ENCODE data around the gene MEG3. TPM values are rescaled to one million over a fixed set of nuclear protein-coding genes. Genes with fewer than 3 reads are reported as not detected.

Gene MEG3
- total RNA-seq, 1 donor from 2014 or later: 0.86 TPM

DNA sequence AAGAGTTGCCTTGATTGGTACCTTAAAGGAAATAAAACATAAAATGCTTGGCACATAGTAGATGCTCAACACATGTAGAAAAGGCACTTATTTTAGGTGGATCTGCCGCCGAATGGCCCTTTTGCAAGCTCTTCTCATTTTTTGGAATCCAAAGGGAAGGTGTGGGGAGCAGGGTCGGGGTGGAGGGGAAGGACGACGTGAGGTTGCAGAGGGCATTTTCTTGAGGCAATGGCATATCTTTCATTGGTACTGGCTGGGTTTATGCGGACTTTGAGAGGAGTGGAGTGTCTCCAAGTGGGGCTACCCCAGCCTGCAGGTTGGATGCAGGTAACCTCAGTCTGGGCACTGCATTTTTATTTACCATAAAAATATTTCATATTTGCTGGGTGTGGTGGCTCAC lies 69.5 kb downstream of the MEG3 start:
- no peak for DNase-seq (ENCODE audit: low read depth, low spot score)

DNA sequence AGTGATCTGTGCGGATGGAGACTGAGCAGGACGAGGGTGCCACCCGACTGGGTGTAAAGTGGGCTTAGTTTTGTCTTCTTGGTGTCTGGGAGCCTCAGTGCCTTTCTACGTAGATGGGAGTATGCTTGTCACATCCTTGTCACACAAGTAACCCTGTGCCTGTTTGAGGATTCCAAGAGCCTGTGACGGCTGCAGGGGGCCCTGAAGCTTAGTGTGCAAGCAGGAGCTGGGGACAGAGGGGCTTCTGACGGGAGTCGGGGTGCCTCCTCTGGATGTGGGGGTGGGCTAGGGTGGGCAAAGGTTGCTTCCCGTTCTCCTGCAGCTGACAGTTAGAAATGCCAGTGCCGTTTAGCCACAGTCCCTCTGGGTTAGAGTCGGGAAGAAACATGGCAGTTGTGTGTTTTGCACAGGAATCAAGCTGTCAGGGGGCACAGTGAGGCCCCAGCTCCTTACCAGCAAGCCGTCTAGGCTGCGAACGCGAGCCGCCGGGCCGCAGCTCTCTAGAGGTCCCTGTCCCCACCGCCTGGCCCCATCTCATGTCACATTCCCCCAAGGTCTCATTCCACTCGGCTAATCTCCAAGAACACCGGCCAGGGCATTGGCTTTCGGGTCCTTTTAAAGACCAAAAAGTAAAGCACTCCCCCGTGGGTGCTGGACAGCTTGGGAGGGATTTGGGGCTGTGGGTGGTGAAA lies 70.6 kb downstream of the MEG3 start:
- no peak for DNase-seq (ENCODE audit: low read depth, low spot score)

DNA sequence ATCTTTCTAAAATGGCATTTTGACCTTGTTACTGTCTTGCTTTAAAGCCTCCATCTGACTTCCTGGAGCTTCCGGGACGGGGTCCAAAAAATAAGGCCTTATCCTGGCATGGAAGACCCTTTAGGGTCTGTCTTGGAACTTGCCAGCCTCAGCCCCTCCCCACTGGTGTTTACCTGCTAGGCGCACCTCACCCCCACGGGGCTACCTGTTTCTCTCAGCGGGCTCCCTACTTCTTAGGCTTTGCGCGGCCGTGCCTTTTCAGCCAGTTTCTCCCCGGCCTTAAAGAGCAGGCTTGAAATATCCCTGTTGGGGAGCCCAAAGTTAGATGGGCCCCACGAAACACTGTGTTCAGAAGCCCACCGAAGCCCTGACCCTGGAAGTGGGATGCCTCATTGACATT lies 72.5 kb downstream of the MEG3 start:
- DNase-seq (ENCODE audit: low read depth, low spot score): no peak

DNA sequence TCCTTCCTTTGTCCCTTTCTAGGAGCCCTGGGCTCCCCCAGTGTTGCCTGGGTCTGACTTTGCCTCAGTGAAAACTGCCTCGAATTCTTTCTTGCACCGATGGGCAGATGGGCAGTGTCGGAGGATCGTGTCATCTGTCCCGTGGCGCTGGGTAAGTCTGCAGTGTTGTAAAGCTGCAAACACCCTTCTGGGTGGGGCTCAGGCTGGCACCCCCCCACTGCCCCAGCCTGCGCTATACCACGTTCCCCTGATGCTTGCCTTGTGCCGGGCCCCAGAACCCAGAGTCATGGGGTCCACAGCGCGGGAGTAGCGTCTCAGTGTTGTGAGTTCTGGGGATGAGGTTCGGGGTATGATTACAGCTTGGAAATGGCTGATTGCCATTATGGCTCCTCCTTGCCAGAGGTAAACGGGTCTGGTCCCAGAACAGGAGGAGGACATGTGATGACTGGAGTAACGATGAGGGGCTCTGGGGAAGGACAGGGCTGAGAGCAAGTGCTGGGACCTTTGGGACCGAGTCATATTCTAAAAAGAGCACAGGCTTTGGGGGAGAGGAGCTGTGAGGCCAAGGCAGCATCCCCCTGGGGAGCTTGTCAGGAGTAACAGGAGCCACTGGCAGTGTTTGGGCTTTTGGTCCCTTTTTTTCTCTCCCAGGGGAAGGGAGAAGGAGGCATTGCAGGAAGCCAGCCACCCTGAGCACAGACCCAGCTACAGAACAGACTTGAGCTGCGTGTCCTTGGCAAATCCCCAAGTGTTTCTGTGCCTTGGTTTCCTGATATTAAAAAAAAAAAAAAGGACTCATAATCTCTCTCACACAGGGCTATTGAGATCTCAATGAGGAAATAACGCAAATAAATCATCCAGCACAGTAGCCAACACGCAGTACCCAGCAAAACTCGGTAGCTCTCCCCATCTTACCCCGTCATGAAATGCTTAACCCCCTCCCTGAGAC lies 73.3 kb downstream of the MEG3 start:
- no peak for DNase-seq (ENCODE audit: low read depth, low spot score)

DNA sequence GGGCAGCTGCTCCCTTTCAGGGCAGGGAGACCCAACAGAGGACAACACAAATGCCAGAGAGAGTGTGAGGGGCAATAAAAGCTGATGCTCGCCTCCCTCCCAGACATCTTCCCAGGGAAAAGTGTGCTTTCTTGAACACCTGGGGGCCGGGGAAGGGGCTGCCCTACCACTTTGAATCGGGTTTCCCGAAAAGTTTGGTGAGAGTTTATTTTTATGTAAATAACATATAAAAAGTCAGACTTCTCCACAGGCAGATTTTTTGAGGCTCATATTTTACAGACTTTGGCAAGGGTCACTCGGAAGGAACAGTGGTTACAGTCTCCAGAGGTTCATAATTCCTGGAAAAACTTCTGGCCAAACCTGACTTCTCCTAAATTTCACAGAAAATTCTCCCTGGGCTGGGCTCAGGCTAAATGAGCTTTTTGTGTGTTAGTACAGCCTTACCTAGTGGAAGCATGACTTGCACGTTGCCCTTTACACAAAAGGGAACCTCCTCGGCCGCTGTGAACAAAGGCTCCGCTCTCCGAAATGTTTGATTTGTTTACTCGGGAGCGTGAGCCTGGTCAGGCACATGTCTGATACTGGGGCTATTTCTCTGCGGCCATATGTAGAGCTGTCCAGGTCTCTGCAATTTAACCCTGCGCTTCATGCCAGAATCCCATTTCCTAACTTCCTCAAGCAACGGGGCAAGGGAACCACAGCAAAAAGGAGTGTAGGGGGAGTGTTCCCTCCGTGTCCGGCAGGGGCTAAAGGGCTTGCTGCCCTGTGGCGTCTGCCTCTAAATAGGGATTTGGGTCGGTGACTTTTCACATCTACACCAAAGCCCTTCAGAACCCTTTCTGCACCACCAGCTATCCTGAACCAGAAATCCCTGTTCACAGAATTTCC lies 74.2 kb downstream of the MEG3 start:
- DNase-seq (ENCODE audit: low read depth, low spot score): no peak

GRCh38 chr14:100900837-100901390 lies 75.0 kb downstream of the MEG3 start:
- DNase-seq (ENCODE audit: low read depth, low spot score): no peak

- DNase-seq (ENCODE audit: low read depth, low spot score): no peak
Measured at GRCh38 chr14:100901391-100902183, 75.7 kb downstream of the MEG3 start.

DNA sequence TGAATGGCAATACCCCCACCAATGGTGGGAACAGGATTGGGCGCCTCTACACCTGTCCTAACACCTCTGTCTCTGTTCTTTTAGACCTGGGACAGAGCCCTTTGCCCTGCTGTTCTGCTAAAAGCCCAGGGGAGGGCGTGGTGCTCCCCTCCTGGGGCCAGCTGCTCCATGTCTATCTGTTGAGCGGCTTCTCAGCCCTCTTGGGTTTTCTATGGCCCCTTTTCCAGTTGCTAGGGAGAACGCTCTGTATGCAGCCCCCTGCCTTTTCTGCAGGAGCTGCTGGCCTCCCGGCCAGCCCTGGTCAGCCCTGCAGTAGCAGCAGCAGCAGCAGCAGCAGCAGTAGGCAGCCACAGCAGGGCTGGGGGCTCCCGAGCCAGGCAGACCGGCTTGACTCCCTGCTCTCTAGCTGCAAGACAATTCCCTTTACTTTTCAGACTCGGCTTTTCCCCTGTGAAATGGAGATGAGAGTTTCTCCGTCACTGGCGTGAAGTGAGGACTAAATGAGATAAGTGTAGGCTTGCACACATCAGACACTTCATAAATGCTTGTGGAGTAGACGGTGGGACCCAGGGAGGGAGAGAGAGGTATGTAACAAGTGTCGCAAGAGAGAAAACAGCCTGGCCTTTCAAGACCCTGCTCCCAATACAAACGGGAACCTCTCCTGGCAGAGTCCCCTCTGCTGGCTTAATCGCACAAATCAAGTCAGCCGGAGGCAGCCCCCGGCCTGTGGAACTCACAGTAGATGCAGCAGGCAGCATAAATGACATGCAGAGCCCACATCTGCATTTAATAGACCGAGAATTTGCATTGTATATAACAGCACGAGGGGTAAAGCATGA lies 76.6 kb downstream of the MEG3 start:
- DNase-seq (ENCODE audit: low read depth, low spot score): no peak

DNA sequence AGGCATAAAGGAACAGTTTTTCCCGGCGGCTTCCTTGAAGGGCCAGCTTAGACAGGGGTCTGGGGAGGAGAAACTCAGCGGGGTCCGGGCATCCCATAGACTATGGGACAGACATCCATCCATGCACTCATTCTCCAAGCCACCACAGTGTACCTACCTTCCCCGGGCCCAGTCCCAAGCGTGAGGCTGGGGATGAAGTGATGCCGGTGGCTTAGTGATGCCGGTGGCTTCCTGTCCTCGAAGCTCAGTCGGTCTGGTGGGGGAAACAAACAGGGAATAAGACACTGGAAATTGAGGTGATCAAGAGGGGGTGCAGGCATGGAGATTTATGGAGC lies 77.2 kb downstream of the MEG3 start:
- DNase-seq (ENCODE audit: low read depth, low spot score): no peak

- no peak for DNase-seq (ENCODE audit: low read depth, low spot score)
Measured at GRCh38 chr14:100903672-100904185, 77.8 kb downstream of the MEG3 start, which contains the start of gene RTL1. Gene RTL1 (minus strand): TSS chr14:100903722. CDS start chr14:100884788, 18,934 bp downstream.

- no peak for DNase-seq (ENCODE audit: low read depth, low spot score)
Measured at GRCh38 chr14:100904307-100905087, 78.6 kb downstream of the MEG3 start.

DNA sequence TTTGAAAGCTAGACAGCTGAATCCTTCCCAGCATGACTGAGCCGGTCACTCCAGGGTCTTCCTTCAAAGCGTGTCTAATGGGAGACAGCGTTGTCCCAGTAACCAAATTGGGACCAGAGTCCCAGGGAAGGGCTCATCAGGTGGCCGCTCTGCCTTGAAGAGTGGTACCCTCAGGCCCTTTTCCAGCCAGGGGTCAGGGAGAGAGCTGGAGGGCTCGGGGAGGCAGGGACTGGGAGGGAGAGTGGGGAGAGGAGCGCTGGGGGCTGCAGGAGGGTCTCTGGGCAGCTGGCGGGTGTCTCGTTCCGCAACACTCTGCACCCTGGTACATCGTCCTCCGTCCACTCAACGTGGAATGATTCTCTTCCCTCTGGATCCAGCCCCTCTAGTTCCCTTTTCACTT lies 79.2 kb downstream of the MEG3 start:
- no peak for DNase-seq (ENCODE audit: low read depth, low spot score)

DNA sequence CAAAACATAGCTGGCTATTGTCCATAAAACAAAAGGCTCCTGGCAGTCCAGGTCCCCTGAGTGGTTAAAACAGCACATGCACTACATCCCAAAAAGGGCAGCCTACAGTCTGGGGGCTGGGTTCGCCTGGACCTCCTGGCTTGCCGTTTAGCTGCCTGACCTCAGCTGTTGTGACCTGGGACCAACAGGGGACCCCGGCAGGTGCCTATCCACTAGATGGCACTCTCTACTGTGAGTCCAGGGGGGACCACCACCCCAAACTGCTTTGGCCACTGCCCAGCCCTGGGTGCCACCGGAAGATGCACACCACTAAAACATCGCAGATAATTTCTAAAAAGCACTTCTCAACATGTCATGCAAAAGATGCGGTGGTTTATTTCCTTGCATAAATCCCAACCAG lies 80.5 kb downstream of the MEG3 start:
- DNase-seq (ENCODE audit: low read depth, low spot score): no peak

DNA sequence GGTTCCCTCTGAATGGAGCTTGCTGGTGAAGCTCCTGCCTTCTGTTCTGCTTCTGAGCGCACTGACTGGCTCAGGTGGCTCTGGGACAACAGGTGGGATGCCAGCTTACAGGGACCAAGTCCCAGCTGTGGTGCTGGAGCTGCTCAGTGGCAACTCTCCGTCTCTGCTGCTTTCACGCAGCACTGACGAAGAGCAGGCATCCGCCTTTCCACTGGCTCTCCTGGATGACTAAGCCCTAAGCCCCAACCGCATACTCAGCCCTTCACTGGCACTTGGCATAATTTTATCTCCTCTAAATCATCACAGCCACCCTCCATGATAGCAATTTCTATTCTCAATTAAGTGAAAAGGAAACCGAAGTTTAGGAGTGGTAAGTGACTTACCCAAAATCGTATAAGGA lies 81.3 kb downstream of the MEG3 start:
- no peak for DNase-seq (ENCODE audit: low read depth, low spot score)

DNA sequence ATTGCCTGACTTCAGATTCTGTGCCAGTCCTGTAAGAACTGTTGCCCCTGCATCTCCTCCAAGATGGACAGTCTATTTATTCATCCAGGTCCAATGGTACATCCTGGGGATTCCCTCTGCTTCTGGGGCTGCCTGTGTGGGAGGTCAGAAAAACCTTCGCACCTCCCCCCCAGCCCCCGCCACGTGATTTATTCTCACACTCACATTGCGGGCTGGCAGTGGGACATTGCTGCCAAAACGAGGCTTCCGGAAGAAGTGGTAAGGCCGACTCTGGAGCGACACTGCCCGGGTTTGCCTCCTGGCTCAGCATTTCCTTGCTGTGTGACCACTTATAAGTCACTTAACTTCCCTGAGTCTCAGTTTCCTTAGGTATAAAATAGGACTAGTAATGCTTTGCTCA lies 83.5 kb downstream of the MEG3 start:
- no peak for DNase-seq (ENCODE audit: low read depth, low spot score)

All from pulmonary artery endothelial cell (primary cell).